Ectodermal cell (in vitro differentiated cells): ENCODE measurements around the gene SGCD.

ENCODE experiments used
- H3K27ac ChIP-seq: 2 replicates; pipeline ENCODE4 v1.7.0; 2013; ENCODE audit warnings: mild to moderate bottlenecking, low read depth, low read length; ENCODE audit not compliant: insufficient read depth, poor library complexity, severe bottlenecking
- H3K27me3 ChIP-seq: 2 replicates; pipeline ENCODE4 v1.7.0; 2013; ENCODE audit warnings: mild to moderate bottlenecking, low read length; ENCODE audit not compliant: insufficient read depth, control insufficient read depth, poor library complexity, severe bottlenecking
- H3K36me3 ChIP-seq: one replicate; pipeline ENCODE4 v1.7.0; 2013; ENCODE audit warnings: low read length; ENCODE audit not compliant: control insufficient read depth, insufficient read depth
- H3K4me1 ChIP-seq: one replicate; pipeline ENCODE4 v1.7.0; 2013; ENCODE audit warnings: low read length; ENCODE audit not compliant: control insufficient read depth, insufficient read depth
- H3K4me3 ChIP-seq: 2 replicates; pipeline ENCODE4 v1.7.0; 2013; ENCODE audit warnings: low read depth, low read length, control low read depth; ENCODE audit not compliant: insufficient read depth
- H3K9me3 ChIP-seq: 2 replicates; pipeline ENCODE4 v1.7.0; 2013; ENCODE audit warnings: mild to moderate bottlenecking, low read length, moderate library complexity; ENCODE audit not compliant: control insufficient read depth
- WGBS, 2 experiments: methylation state at CpG; one replicate each; pipeline ENCODE4 v1.1.7; 2013; ENCODE audit warnings: missing lambda C conversion rate in 2 of 2; 5-methylcytosine and 5-hydroxymethylcytosine counted together

Gene SGCD

GRCh38 chr5:156411957-156412356 is 85.0 kb downstream of the SGCD start:
- H3K27me3 ChIP-seq = no peaks in the 10 kb centered on the region
- no peak overlapping the region for H3K4me3 ChIP-seq
- H3K4me1 ChIP-seq = no peaks in the 10 kb centered on the region
- H3K36me3 ChIP-seq = no peaks in the 10 kb centered on the region
- H3K9me3 ChIP-seq = no peaks in the 10 kb centered on the region
- H3K27ac ChIP-seq = no peak overlapping the region
- WGBS, 2 experiments = 94 to 100% methylated on average over 2 of the region's 2 CpGs

GRCh38 chr5:156414391-156414790 is 87.4 kb downstream of the SGCD start:
- Histone ChIP-seq H3K27me3 (no peaks in the 10 kb centered on the region), H3K36me3 (no peaks in the 10 kb centered on the region), H3K9me3 (no peaks in the 10 kb centered on the region), H3K4me1 (no peaks in the 10 kb centered on the region), H3K4me3 (no peak overlapping the region), H3K27ac (no peak overlapping the region)
- WGBS, 2 experiments = 82 to 90% methylated on average over 1 of the region's 2 CpGs

GRCh38 chr5:156419661-156420060 is 92.7 kb downstream of the SGCD start:
- H3K27me3 ChIP-seq = no peaks in the 10 kb centered on the region
- H3K27ac ChIP-seq = no peak overlapping the region
- no peak overlapping the region for H3K4me3 ChIP-seq
- H3K4me1 ChIP-seq = no peaks in the 10 kb centered on the region
- no peaks in the 10 kb centered on the region for H3K36me3 ChIP-seq
- WGBS, 2 experiments = 94 to 100% methylated on average over 1 of the region's 1 CpG
- H3K9me3 ChIP-seq = no peaks in the 10 kb centered on the region

GRCh38 chr5:156420665-156421064 is 93.7 kb downstream of the SGCD start:
- WGBS, 2 experiments = 73 to 83% methylated on average over 1 of the region's 1 CpG

GRCh38 chr5:156421798-156422197 is 94.8 kb downstream of the SGCD start:
- WGBS, 2 experiments = 77 to 80% methylated on average over 4 of the region's 4 CpGs
- H3K9me3 ChIP-seq = no peaks in the 10 kb centered on the region

More at GRCh38 chr5:156420665-156421064, 93.7 kb downstream of the SGCD start:
- no peaks in the 10 kb centered on the region for H3K9me3 ChIP-seq
- H3K4me3 ChIP-seq = no peak overlapping the region
- H3K27ac ChIP-seq = no peak overlapping the region
- H3K27me3 ChIP-seq = no peaks in the 10 kb centered on the region
- H3K36me3 ChIP-seq = no peaks in the 10 kb centered on the region
- no peaks in the 10 kb centered on the region for H3K4me1 ChIP-seq

GRCh38 chr5:156423597-156423996 is 96.6 kb downstream of the SGCD start:
- no peaks in the 10 kb centered on the region for H3K4me1 ChIP-seq
- H3K36me3 ChIP-seq = no peaks in the 10 kb centered on the region
- WGBS, 2 experiments = 94 to 100% methylated on average over 2 to 3 of the region's 3 CpGs
- H3K27me3 ChIP-seq = no peaks in the 10 kb centered on the region
- no peak overlapping the region for H3K4me3 ChIP-seq
- no peaks in the 10 kb centered on the region for H3K9me3 ChIP-seq
- no peak overlapping the region for H3K27ac ChIP-seq

More at GRCh38 chr5:156421798-156422197, 94.8 kb downstream of the SGCD start:
- no peak overlapping the region for H3K27ac ChIP-seq
- H3K27me3 ChIP-seq = no peaks in the 10 kb centered on the region
- no peaks in the 10 kb centered on the region for H3K4me1 ChIP-seq
- no peak overlapping the region for H3K4me3 ChIP-seq
- H3K36me3 ChIP-seq = no peaks in the 10 kb centered on the region

GRCh38 chr5:156427315-156427714 is 100.4 kb downstream of the SGCD start:
- 91 to 93% methylated on average over 4 of the region's 4 CpGs for WGBS, 2 experiments
- no peaks in the 10 kb centered on the region for H3K4me1 ChIP-seq

GRCh38 chr5:156431956-156432829 is 105.2 kb downstream of the SGCD start:
- Histone ChIP-seq H3K27ac (no peak overlapping the region), H3K4me3 (no peak overlapping the region), H3K9me3 (no peaks in the 10 kb centered on the region), H3K36me3 (no peaks in the 10 kb centered on the region), H3K4me1 (no peaks in the 10 kb centered on the region), H3K27me3 (no peaks in the 10 kb centered on the region)
- WGBS, 2 experiments = 89 to 94% methylated on average over 9 of the region's 9 CpGs

More at GRCh38 chr5:156427315-156427714, 100.4 kb downstream of the SGCD start:
- Histone ChIP-seq H3K27me3 (no peaks in the 10 kb centered on the region), H3K36me3 (no peaks in the 10 kb centered on the region), H3K9me3 (no peaks in the 10 kb centered on the region), H3K4me3 (no peak overlapping the region), H3K27ac (no peak overlapping the region)

- Histone ChIP-seq H3K27me3 (no peaks in the 10 kb centered on the region), H3K36me3 (no peaks in the 10 kb centered on the region), H3K27ac (no peak overlapping the region), H3K9me3 (no peaks in the 10 kb centered on the region), H3K4me3 (no peak overlapping the region), H3K4me1 (no peaks in the 10 kb centered on the region)
- 94 to 96% methylated on average over 1 of the region's 1 CpG for WGBS, 2 experiments
Observed at GRCh38 chr5:156432830-156433105, 105.8 kb downstream of the SGCD start.

GRCh38 chr5:156434471-156434870 is 107.5 kb downstream of the SGCD start:
- no peak overlapping the region for H3K27ac ChIP-seq
- H3K9me3 ChIP-seq = no peaks in the 10 kb centered on the region
- WGBS, 2 experiments = 95 to 96% methylated on average over 5 of the region's 5 CpGs
- no peaks in the 10 kb centered on the region for H3K4me1 ChIP-seq
- H3K36me3 ChIP-seq = no peaks in the 10 kb centered on the region
- no peaks in the 10 kb centered on the region for H3K27me3 ChIP-seq
- no peak overlapping the region for H3K4me3 ChIP-seq
